Lower lobe of right lung (tissue), 2 donors: ENCODE measurements around the gene JAM3. TPM values are rescaled to one million over a fixed set of nuclear protein-coding genes. Genes with fewer than 3 reads are reported as not detected.

ENCODE experiments used
- ATAC-seq, 2 donors: fragments of 200-7000 bp; cut with Tn5 transposase; one replicate each; pipeline ENCODE4 v1.9.1; 2020 to 2022; ENCODE audit warnings: mild to moderate bottlenecking in 2 of 2, moderate library complexity in 2 of 2
- DNase-seq: peaks from one replicate; pipeline ENCODE4 v3.0.0-alpha.2; 2020
- H3K27ac ChIP-seq: fragments of 200-600 bp; one replicate; pipeline ENCODE4 v1.8.0; 2022
- H3K27me3 ChIP-seq: fragments of 200-600 bp; one replicate; pipeline ENCODE4 v1.8.0; 2022; ENCODE audit warnings: low read depth
- H3K36me3 ChIP-seq: fragments of 200-600 bp; one replicate; pipeline ENCODE4 v1.8.0; 2022; ENCODE audit warnings: mild to moderate bottlenecking
- H3K4me1 ChIP-seq: fragments of 200-600 bp; one replicate; pipeline ENCODE4 v1.8.0; 2022
- H3K4me3 ChIP-seq: fragments of 200-600 bp; one replicate; pipeline ENCODE4 v1.8.0; 2022; ENCODE audit warnings: mild to moderate bottlenecking
- H3K9me3 ChIP-seq: fragments of 200-600 bp; one replicate; pipeline ENCODE4 v1.8.0; 2022
- intact Hi-C: fragments of 100-400 bp; cut with DNase I; formaldehyde crosslinking; loops from one replicate; pipeline ENCODE4 v1.11.0; 2022
- total RNA-seq: library from RNA; stranded (reverse); fragmentation: NEBNext Ultra II Directional; extraction: Animal tissue kit (Norgen Biotek cat#: 25700); gene quantifications from one replicate; pipeline ENCODE4 v1.2.1, GENCODE V29; 2021
- TF ChIP-seq, protein P1 (sequence below): fragments of 200-600 bp; IDR thresholded peaks from one replicate; pipeline ENCODE4 v1.8.0; 2022; ENCODE audit warnings: antibody characterized with exemption, mild to moderate bottlenecking
- donor health status: DM: no; HTN: yes; CAD: no; lungs with severe emphysema.

The JAM3 gene
- total RNA-seq, 1 donor from 2014 or later = 32.1 TPM

DNA sequence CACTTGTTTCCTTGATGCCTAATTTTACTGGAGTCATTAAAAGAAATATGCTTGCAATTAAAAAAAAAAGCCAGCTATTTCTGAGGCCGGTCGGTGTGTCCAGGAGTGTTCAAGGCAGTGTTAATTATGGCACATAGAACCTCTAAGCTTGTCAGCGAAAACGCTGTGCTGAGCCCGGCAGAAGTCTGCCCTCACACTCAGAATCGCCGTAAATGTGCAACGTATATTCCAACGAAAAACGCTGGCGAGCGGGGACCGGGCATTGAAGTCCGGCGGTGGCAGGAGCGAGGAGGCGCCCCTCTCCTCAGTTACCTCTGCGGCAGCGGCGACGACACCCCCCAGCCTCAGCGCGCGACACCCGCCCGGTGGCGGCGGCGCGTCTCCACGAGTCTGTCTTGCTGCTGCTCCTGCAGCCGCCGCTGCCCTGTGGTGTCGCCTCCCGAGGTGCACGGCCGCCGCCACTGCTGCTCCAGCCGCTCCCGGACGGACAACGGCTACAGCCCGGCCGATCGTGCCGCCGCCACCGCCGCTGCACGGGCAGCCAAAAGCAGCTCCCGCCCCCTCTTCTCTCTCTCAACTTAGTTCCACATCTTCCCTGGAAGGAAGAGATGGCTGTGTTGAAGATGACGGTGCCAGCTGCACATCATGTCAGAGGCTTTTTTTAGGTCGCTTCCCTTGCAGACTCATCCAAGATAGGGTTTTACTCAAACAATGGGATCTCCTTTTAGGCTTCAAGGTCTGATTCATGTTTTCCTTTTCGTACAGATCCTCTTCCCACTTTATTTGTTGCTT lies 56.0 kb downstream of the JAM3 start:
- Histone ChIP-seq H3K36me3 (no peaks in the 10 kb centered on the region), H3K27me3 (peaks cover 11% of the 10 kb centered on the region), H3K4me1 (peaks cover 24% of the 10 kb centered on the region), H3K9me3 (no peaks in the 10 kb centered on the region), H3K27ac (peak overlapping the region; percentile 61), H3K4me3 (peak overlapping the region; percentile 41)
- ATAC-seq (peak; percentile 60 to 63), DNase-seq (peak; percentile 46)
- intact Hi-C loops = no loop called here
- TF ChIP-seq, protein P1, sequence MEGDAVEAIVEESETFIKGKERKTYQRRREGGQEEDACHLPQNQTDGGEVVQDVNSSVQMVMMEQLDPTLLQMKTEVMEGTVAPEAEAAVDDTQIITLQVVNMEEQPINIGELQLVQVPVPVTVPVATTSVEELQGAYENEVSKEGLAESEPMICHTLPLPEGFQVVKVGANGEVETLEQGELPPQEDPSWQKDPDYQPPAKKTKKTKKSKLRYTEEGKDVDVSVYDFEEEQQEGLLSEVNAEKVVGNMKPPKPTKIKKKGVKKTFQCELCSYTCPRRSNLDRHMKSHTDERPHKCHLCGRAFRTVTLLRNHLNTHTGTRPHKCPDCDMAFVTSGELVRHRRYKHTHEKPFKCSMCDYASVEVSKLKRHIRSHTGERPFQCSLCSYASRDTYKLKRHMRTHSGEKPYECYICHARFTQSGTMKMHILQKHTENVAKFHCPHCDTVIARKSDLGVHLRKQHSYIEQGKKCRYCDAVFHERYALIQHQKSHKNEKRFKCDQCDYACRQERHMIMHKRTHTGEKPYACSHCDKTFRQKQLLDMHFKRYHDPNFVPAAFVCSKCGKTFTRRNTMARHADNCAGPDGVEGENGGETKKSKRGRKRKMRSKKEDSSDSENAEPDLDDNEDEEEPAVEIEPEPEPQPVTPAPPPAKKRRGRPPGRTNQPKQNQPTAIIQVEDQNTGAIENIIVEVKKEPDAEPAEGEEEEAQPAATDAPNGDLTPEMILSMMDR = no peak

DNA sequence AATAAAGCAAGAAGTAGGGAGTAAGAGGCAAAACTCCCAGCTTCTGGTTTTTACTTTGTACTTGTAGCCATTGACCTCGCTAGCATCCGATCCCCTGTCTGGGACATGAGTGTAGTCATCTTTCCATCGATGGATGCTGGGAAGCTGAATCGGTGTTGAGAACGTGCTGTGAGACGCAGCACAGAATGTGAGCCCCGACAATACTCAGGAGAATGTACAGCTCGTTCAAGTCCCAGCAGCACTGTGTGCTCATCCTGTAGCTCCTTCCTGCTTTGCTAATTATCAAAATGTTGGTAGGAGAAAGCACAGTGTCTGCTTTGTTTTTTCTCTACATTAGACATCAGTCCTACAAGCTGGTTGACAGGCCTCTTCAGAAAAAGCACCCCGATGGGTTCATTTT lies 56.6 kb downstream of the JAM3 start:
- Histone ChIP-seq H3K9me3 (no peaks in the 10 kb centered on the region), H3K36me3 (no peaks in the 10 kb centered on the region), H3K4me1 (peaks cover 24% of the 10 kb centered on the region), H3K4me3 (peak overlapping the region; percentile 41), H3K27ac (peak overlapping the region; percentile 61), H3K27me3 (peaks cover 11% of the 10 kb centered on the region)
- ATAC-seq (no peak), DNase-seq (no peak)
- TF ChIP-seq, protein P1 = no peak
- intact Hi-C loops = no loop called here

- Histone ChIP-seq H3K4me1 (peaks cover 24% of the 10 kb centered on the region), H3K36me3 (no peaks in the 10 kb centered on the region), H3K27me3 (peaks cover 11% of the 10 kb centered on the region), H3K9me3 (peaks cover under 1% of the 10 kb centered on the region), H3K27ac (no peak overlapping the region), H3K4me3 (no peak overlapping the region)
- ATAC-seq (no peak), DNase-seq (no peak)
- intact Hi-C loops = no loop called here
- TF ChIP-seq, protein P1 = no peak
Measured at GRCh38 chr11:134126217-134126822, 57.4 kb downstream of the JAM3 start.

- intact Hi-C loops = loop anchor here (10.0 kb wide), 1 partner anchor 77 kb away; no protein-coding TSS in a partner anchor
- no peak overlapping the region for H3K4me3 ChIP-seq
- H3K27ac ChIP-seq = no peak overlapping the region
- H3K36me3 ChIP-seq = no peaks in the 10 kb centered on the region
- peaks cover 11% of the 10 kb centered on the region for H3K9me3 ChIP-seq
- DNase-seq = no peak
- H3K4me1 ChIP-seq = peaks cover 1% of the 10 kb centered on the region
- TF ChIP-seq, protein P1 = no peak
- no peak for ATAC-seq
- no peaks in the 10 kb centered on the region for H3K27me3 ChIP-seq
Measured at GRCh38 chr11:134131628-134132244, 62.9 kb downstream of the JAM3 start.

GRCh38 chr11:134132808-134133207 lies 63.9 kb downstream of the JAM3 start:
- TF ChIP-seq, protein P1 = no peak
- Histone ChIP-seq H3K9me3 (peaks cover 11% of the 10 kb centered on the region), H3K27me3 (no peaks in the 10 kb centered on the region), H3K4me1 (no peaks in the 10 kb centered on the region), H3K27ac (no peak overlapping the region), H3K36me3 (no peaks in the 10 kb centered on the region), H3K4me3 (no peak overlapping the region)
- no peak for ATAC-seq
- no peak for DNase-seq
- intact Hi-C loops = loop anchor here (10.0 kb wide), 1 partner anchor 78 kb away; no protein-coding TSS in a partner anchor
